ENCODE data around the gene GAREM1.
"Not testable (repeated sequence)": the region's sequence is repeated elsewhere in the genome, so short reads cannot be mapped to it uniquely, and the experiment has no call there.

The GAREM1 gene

GRCh38 chr18:32249147-32249929, 221.3 kb downstream of the GAREM1 start:
- DNase-seq, result no peak

- DNase-seq, result no peak
Measured at GRCh38 chr18:32244881-32245280, 225.8 kb downstream of the GAREM1 start.

GRCh38 chr18:32243358-32243757, 227.3 kb downstream of the GAREM1 start:
- no peak for DNase-seq

DNA sequence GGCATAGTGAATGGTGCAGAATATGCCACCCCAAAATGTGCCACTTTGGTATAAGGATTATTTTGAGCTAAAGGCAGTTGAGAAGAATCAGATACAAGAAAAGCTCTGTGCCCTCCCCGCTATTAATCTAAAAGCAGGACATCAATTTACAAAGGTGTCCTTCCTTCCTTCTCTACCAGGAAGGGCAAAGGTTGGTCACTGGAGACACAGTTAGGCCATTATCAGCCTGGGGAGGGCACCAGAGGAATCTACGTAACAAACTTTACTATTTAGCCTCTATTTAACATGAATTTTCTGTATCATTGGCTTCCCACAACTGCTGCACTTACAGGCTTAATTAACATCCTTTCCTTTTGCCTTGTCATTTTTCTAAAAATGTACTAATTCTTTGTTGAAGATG, 228.3 kb downstream of the GAREM1 start:
- DNase-seq, result no peak

GRCh38 chr18:32238635-32239268, 231.9 kb downstream of the GAREM1 start:
- DNase-seq, result no peak

- no peak for DNase-seq
Measured at GRCh38 chr18:32237049-32237448, 233.6 kb downstream of the GAREM1 start.

DNA sequence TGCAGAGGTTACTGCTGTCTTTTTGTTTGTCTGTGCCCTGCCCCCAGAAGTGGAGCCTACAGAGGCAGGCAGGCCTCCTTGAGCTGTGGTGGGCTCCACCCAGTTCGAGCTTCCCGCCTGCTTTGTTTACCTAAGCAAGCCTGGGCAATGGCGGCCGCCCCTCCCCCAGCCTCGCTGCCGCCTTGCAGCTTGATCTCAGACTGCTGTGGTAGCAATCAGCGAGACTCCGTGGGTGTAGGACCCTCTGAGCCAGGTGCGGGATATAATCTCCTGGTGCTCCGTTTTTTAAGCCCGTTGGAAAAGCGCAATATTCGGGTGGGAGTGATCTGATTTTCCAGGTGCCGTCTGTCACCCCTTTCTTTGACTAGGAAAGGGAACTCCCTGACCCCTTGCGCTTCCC, 237.3 kb downstream of the GAREM1 start:
- not testable (repeated sequence) for DNase-seq

- DNase-seq, result no peak
Measured at GRCh38 chr18:32219431-32220018, 251.2 kb downstream of the GAREM1 start.

DNA sequence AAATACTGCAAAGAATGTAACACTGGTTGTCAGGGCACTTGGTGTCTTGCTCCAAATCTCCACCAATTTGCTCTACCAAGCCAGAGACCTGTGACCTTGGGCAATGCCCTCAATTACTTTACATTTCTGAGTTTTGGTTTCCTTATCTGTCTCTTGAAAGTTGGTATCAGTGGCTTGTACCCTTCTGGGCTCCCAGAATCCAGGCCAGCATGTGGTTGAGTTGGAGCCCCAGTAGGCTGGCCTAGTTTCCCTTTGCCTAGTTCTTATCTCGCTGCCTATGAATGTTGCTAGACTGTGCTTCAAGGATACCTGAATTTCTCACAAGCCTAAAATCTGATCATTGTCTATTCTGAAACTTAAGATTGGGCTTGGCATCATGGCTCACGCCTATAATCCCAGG, 254.3 kb downstream of the GAREM1 start:
- no peak for DNase-seq

DNA sequence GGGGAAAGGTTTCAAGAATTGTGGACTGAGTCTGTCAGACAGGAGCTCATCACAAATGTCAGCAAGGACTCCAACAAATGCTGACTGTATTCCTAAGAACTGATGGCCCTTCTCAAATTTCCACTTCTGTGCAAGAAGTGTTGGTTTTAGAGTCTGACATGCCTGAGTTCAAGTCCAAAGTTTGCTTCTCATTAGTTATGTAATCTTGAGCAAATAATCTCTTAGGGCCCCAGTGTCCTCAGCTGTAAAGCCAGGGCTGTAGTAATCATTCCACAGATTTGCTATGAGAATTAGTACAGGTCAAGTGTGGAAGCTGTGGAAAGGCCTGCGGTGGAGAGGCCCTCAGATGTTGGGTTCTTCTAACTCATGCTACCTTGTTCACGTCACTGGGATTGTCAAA, 257.0 kb downstream of the GAREM1 start:
- no peak for DNase-seq

Data from GOT3 (cell line).